GM21447 (cell line): ENCODE measurements around the gene SLC22A4.
A peak's percentile ranks its signal among the peaks of the same experiment; 100 is the strongest.

ENCODE experiments used
- ATAC-seq: cut with Tn5 transposase; IDR thresholded peaks from one replicate; pipeline ENCODE4 v1.9.1; 2021; ENCODE audit not compliant: unreplicated experiment

SLC22A4 gene

GRCh38 chr5:132261881-132262845 is 32.0 kb upstream of the SLC22A4 start:
- no peak for ATAC-seq

GRCh38 chr5:132262882-132263547 is 31.2 kb upstream of the SLC22A4 start:
- no peak for ATAC-seq

GRCh38 chr5:132263548-132264261 is 30.5 kb upstream of the SLC22A4 start:
- ATAC-seq = no peak

GRCh38 chr5:132264546-132265335 is 29.5 kb upstream of the SLC22A4 start:
- no peak for ATAC-seq

- no peak for ATAC-seq
Measured at GRCh38 chr5:132265336-132266030, 28.7 kb upstream of the SLC22A4 start.

GRCh38 chr5:132266031-132266835 is 28.0 kb upstream of the SLC22A4 start:
- ATAC-seq = no peak

- ATAC-seq = no peak
Measured at GRCh38 chr5:132266836-132267160, 27.4 kb upstream of the SLC22A4 start.

- ATAC-seq = no peak
Measured at GRCh38 chr5:132267166-132267739, 26.9 kb upstream of the SLC22A4 start.

GRCh38 chr5:132267931-132268768 is 26.0 kb upstream of the SLC22A4 start:
- ATAC-seq = no peak

GRCh38 chr5:132268769-132269551 is 25.2 kb upstream of the SLC22A4 start:
- peak; percentile 71 for ATAC-seq

- no peak for ATAC-seq
Measured at GRCh38 chr5:132269635-132270334, 24.4 kb upstream of the SLC22A4 start.

- ATAC-seq = no peak
Measured at GRCh38 chr5:132270335-132270665, 23.9 kb upstream of the SLC22A4 start.

- no peak for ATAC-seq
Measured at GRCh38 chr5:132270706-132271105, 23.5 kb upstream of the SLC22A4 start.

- ATAC-seq = no peak
Measured at GRCh38 chr5:132271251-132272246, 22.6 kb upstream of the SLC22A4 start.

- ATAC-seq = no peak
Measured at GRCh38 chr5:132272311-132273210, 21.6 kb upstream of the SLC22A4 start.
